Breast epithelium (tissue), 3 donors: ENCODE results near the gene TOPBP1.

Experiments
- POLR2A ChIP-seq: fragments of 450-650 bp; IDR thresholded peaks from one replicate; pipeline ENCODE4 v1.6.1; 2016; ENCODE audit warnings: antibody characterized with exemption, mild to moderate bottlenecking, moderate library complexity
- POLR2AphosphoS5 ChIP-seq, 3 donors: sonication (generic); formaldehyde crosslinking; IDR thresholded peaks; one replicate each; pipeline ENCODE4 v1.6.1; 2017; ENCODE audit warnings: antibody characterized with exemption in 3 of 3
- TF ChIP-seq, protein P1 (sequence below), 3 donors: fragments of 450-650 bp; IDR thresholded peaks; one replicate each; pipeline ENCODE4 v1.5.1; 2016 to 2017; ENCODE audit warnings: antibody characterized with exemption in 3 of 3, mild to moderate bottlenecking in 3 of 3, moderate library complexity in 3 of 3

DNA sequence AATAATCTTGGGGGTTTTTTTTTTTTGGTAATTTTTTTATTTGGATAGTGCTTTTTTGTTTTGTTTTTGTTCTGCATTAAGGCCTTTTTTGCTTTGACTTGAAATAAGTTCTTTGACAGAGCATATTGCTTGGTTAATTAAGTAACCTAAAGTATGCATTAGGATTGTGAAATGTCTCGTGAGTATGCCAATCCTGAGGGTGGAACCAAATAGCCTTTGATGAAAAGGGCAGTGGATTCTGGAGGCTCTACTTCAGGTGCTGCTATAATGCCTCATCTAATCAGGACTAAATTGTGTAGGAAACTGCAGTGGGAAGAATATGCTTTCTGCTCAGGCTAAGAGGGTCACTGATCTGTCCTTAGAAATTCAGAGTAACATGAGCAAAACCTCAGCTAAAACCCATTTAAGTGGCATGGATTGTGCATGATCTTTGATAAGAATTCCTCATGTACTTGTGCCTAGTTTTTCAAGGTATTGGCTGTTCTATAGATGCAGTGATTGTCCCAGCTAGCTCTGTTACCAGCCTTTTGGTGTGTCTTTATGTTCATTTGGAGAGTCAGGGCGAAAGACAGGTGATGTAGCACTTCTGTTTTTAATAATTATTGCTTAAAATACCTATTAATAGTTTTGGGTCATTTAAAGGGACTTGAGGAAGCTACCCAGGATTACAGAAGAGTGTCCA lies 72.8 kb downstream of the TOPBP1 start:
- TF ChIP-seq, protein P1, sequence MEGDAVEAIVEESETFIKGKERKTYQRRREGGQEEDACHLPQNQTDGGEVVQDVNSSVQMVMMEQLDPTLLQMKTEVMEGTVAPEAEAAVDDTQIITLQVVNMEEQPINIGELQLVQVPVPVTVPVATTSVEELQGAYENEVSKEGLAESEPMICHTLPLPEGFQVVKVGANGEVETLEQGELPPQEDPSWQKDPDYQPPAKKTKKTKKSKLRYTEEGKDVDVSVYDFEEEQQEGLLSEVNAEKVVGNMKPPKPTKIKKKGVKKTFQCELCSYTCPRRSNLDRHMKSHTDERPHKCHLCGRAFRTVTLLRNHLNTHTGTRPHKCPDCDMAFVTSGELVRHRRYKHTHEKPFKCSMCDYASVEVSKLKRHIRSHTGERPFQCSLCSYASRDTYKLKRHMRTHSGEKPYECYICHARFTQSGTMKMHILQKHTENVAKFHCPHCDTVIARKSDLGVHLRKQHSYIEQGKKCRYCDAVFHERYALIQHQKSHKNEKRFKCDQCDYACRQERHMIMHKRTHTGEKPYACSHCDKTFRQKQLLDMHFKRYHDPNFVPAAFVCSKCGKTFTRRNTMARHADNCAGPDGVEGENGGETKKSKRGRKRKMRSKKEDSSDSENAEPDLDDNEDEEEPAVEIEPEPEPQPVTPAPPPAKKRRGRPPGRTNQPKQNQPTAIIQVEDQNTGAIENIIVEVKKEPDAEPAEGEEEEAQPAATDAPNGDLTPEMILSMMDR (IDR thresholded peaks at IDR 0.05) = no peak
- no peak for TF ChIP-seq POLR2A
- no peak for TF ChIP-seq POLR2AphosphoS5 (IDR thresholded peaks at IDR 0.05)
